Measurements from ENCODE around the gene CEP112. TPM values are rescaled to one million over a fixed set of nuclear protein-coding genes. Genes with fewer than 3 reads are reported as not detected.

The CEP112 gene
- total and polyA plus RNA-seq, 2 of the 13 experiments (the other 11 are each of a cell fraction or from before 2014, with no cell fraction given), result 1.2 to 3.4 TPM

GRCh38 chr17:66191593-66192377, at the start of gene CEP112 (continued):
- TF ChIP-seq ZNF407 (CRISPR knock-in tag; IDR thresholded peaks at IDR 0.05; ENCODE audit: not compliant biosample characterization) (peak; percentile 79), ISX (CRISPR knock-in tag; conservative IDR thresholded peaks at IDR 0.05) (no peak; the same call in 1 of the 2 replicates), CREM (IDR thresholded peaks at IDR 0.05) (no peak), CREM (CRISPR knock-in tag; IDR thresholded peaks at IDR 0.05) (no peak), KLF6 (CRISPR knock-in tag; IDR thresholded peaks at IDR 0.05) (0 out of 2 replicates have a peak, but pooled peaks have one; percentile 14), ZZZ3 (CRISPR knock-in tag; IDR thresholded peaks at IDR 0.05; ENCODE audit: borderline replicate concordance) (no peak; the same call in 1 of the 2 replicates), MAFF (IDR thresholded peaks at IDR 0.05; ENCODE audit: low read depth, low read length) (no peak), CEBPG (CRISPR knock-in tag; IDR thresholded peaks at IDR 0.05) (no peak), ZNF607 (CRISPR knock-in tag; IDR thresholded peaks at IDR 0.05; ENCODE audit: borderline replicate concordance) (peak; percentile 61; the same call in 1 of the 2 replicates), SRY (CRISPR knock-in tag; IDR thresholded peaks at IDR 0.05) (no peak), ZNF256 (CRISPR knock-in tag; conservative IDR thresholded peaks at IDR 0.05) (0 out of 2 replicates have a peak, but pooled peaks have one; percentile 64), HOXD1 (CRISPR knock-in tag; IDR thresholded peaks at IDR 0.05) (peak; percentile 27; the same call in 1 of the 2 replicates), RELA (CRISPR knock-in tag; IDR thresholded peaks at IDR 0.05) (no peak), MYPOP (CRISPR knock-in tag; IDR thresholded peaks at IDR 0.05) (peak; percentile 84), ZNF33B (CRISPR knock-in tag; IDR thresholded peaks at IDR 0.05) (no peak; the same call in 1 of the 2 replicates), SRF (IDR thresholded peaks at IDR 0.05; ENCODE audit: low read depth, low read length) (no peak), MAZ (IDR thresholded peaks at IDR 0.05; ENCODE audit: borderline replicate concordance, low read depth, low read length) (peak; percentile 84; the same call in 1 of the 2 replicates), MAZ (CRISPR knock-in tag; IDR thresholded peaks at IDR 0.05; ENCODE audit: low read depth) (peak; percentile 75), HNRNPL (IDR thresholded peaks at IDR 0.05; ENCODE audit: low read depth, low read length) (no peak), KDM4B (CRISPR knock-in tag; IDR thresholded peaks at IDR 0.05) (no peak), ZNF543 (CRISPR knock-in tag; IDR thresholded peaks at IDR 0.05) (peak; percentile 62), RXRA (CRISPR knock-in tag; IDR thresholded peaks at IDR 0.05) (no peak), ZNF615 (CRISPR knock-in tag; IDR thresholded peaks at IDR 0.05; ENCODE audit: borderline replicate concordance) (no peak)

Data from HepG2 (cell line).